Measurements from ENCODE around the gene SENP8.

DNA sequence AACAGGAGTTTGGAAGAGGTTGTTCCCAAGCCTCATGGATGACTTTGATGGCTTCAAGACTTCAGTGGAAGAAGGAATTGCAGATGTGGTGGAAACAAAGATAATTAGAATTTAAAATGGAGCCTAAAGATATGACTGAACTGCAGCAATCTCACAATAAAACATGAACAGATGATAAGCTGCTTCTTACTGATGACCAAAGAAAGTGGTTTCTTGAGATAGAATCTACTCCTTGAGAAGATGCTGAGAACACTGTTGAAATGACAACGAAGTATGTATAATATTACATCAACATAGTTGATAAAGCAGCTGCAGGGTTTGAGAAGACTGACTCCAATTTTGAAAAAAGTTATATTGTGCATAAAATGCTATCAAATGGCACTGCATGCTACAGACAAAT lies 21.4 kb upstream of the SENP8 start:
- TF ChIP-seq, protein P1, sequence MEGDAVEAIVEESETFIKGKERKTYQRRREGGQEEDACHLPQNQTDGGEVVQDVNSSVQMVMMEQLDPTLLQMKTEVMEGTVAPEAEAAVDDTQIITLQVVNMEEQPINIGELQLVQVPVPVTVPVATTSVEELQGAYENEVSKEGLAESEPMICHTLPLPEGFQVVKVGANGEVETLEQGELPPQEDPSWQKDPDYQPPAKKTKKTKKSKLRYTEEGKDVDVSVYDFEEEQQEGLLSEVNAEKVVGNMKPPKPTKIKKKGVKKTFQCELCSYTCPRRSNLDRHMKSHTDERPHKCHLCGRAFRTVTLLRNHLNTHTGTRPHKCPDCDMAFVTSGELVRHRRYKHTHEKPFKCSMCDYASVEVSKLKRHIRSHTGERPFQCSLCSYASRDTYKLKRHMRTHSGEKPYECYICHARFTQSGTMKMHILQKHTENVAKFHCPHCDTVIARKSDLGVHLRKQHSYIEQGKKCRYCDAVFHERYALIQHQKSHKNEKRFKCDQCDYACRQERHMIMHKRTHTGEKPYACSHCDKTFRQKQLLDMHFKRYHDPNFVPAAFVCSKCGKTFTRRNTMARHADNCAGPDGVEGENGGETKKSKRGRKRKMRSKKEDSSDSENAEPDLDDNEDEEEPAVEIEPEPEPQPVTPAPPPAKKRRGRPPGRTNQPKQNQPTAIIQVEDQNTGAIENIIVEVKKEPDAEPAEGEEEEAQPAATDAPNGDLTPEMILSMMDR (IDR thresholded peaks at IDR 0.05; ENCODE audit: insufficient read depth, low read length, poor library complexity, severe bottlenecking): no peak
- TF ChIP-seq EZH2phosphoT487 (conservative IDR thresholded peaks at IDR 0.05; ENCODE audit: low read length): no peak
